GM23338 (cell line): ENCODE data around the gene DYRK3. TPM values are rescaled to one million over a fixed set of nuclear protein-coding genes. Genes with fewer than 3 reads are reported as not detected.
A peak's percentile ranks its signal among the peaks of the same experiment; 100 is the strongest.

Source experiments
- ATAC-seq: fragments of 200-7000 bp; cut with Tn5 transposase; 3 replicates; pipeline ENCODE4 v1.9.1; 2020
- DNase-seq: peaks from one replicate; pipeline ENCODE4 v3.0.0-alpha.2; 2015; ENCODE audit warnings: low spot score
- H2AFZ ChIP-seq: fragments of 200-600 bp; sonication (generic); 2 replicates; pipeline ENCODE4 v1.8.0; 2016; ENCODE audit warnings: antibody characterized with exemption, mild to moderate bottlenecking, moderate library complexity
- H3F3A ChIP-seq: fragments of 200-600 bp; sonication (generic); replicated peaks from 2 replicates; pipeline ENCODE4 v1.8.0; 2017; ENCODE audit warnings: antibody characterized with exemption, mixed run types, low read depth
- H3K27ac ChIP-seq: fragments of 200-600 bp; sonication (generic); 2 replicates; pipeline ENCODE4 v1.6.1; 2016; ENCODE audit warnings: low read depth
- H3K27me3 ChIP-seq: fragments of 200-600 bp; sonication (generic); 2 replicates; pipeline ENCODE4 v1.8.0; 2016; ENCODE audit warnings: mild to moderate bottlenecking, mixed run types, moderate library complexity; ENCODE audit not compliant: insufficient read depth
- H3K36me3 ChIP-seq: fragments of 200-600 bp; sonication (generic); 2 replicates; pipeline ENCODE4 v1.8.0; 2016; ENCODE audit warnings: mild to moderate bottlenecking; ENCODE audit not compliant: insufficient read depth
- H3K4me1 ChIP-seq: fragments of 200-600 bp; sonication (generic); 2 replicates; pipeline ENCODE4 v1.8.0; 2016; ENCODE audit warnings: mild to moderate bottlenecking, moderate library complexity; ENCODE audit not compliant: insufficient read depth
- H3K4me2 ChIP-seq: fragments of 200-600 bp; sonication (generic); 2 replicates; pipeline ENCODE4 v1.7.1; 2017; ENCODE audit warnings: mixed run types
- H3K4me3 ChIP-seq: fragments of 200-600 bp; sonication (generic); 2 replicates; pipeline ENCODE4 v1.6.1; 2016; ENCODE audit warnings: mixed run types
- H3K79me2 ChIP-seq: fragments of 200-600 bp; sonication (generic); replicated peaks from 2 replicates; pipeline ENCODE4 v1.8.0; 2017; ENCODE audit warnings: mild to moderate bottlenecking; ENCODE audit not compliant: insufficient read depth
- H3K9me2 ChIP-seq: fragments of 200-600 bp; sonication (generic); 2 replicates; pipeline ENCODE4 v1.8.0; 2017; ENCODE audit not compliant: insufficient read depth
- H4K20me1 ChIP-seq: fragments of 200-600 bp; sonication (generic); replicated peaks from 2 replicates; pipeline ENCODE4 v1.8.0; 2017; ENCODE audit warnings: mild to moderate bottlenecking; ENCODE audit not compliant: insufficient read depth
- H3K27ac Mint-ChIP-seq: 2 replicates; pipeline ENCODE4 v1.8.0; 2020; ENCODE audit warnings: inconsistent platforms, mild to moderate bottlenecking, moderate library complexity, mixed read lengths
- H3K27me3 Mint-ChIP-seq: 3 replicates; pipeline ENCODE4 v1.8.0; 2022; ENCODE audit warnings: low read depth, mild to moderate bottlenecking, moderate library complexity, mixed read lengths, inconsistent platforms; ENCODE audit not compliant: insufficient read depth, poor library complexity
- H3K36me3 Mint-ChIP-seq: 3 replicates; pipeline ENCODE4 v1.8.0; 2021; ENCODE audit warnings: low read depth, mild to moderate bottlenecking, inconsistent platforms, moderate library complexity, mixed read lengths
- H3K4me1 Mint-ChIP-seq: 3 replicates; pipeline ENCODE4 v1.8.0; 2020; ENCODE audit warnings: mild to moderate bottlenecking, inconsistent platforms, mixed read lengths
- H3K4me3 Mint-ChIP-seq: 3 replicates; pipeline ENCODE4 v1.8.0; 2021; ENCODE audit warnings: moderate library complexity, mild to moderate bottlenecking, inconsistent platforms, mixed read lengths
- H3K9me3 Mint-ChIP-seq: 3 replicates; pipeline ENCODE4 v1.8.0; 2020; ENCODE audit warnings: moderate library complexity, mild to moderate bottlenecking, inconsistent platforms, mixed read lengths
- CREB1 ChIP-seq: fragments of 250-450 bp; sonication (Bioruptor Pico); IDR thresholded peaks from 2 replicates; pipeline ENCODE4 v1.5.0; 2020; ENCODE audit warnings: low read depth, mild to moderate bottlenecking, moderate library complexity
- EZH2 ChIP-seq: fragments of 200-600 bp; sonication (generic); IDR thresholded peaks from one replicate; pipeline ENCODE4 v1.8.0; 2017; ENCODE audit warnings: antibody characterized with exemption, mild to moderate bottlenecking, low read depth; ENCODE audit not compliant: unreplicated experiment
- EZH2phosphoT487 ChIP-seq: fragments of 200-600 bp; sonication (generic); IDR thresholded peaks from one replicate; pipeline ENCODE4 v1.8.1; 2018; ENCODE audit warnings: antibody characterized with exemption; ENCODE audit not compliant: unreplicated experiment
- JUNB ChIP-seq: IDR thresholded peaks from one replicate; pipeline ENCODE4 v1.6.1; 2016; ENCODE audit warnings: antibody characterized with exemption; ENCODE audit not compliant: unreplicated experiment
- POLR2AphosphoS5 ChIP-seq: IDR thresholded peaks from 2 replicates; pipeline ENCODE4 v1.6.1; 2016; ENCODE audit warnings: antibody characterized with exemption, low read depth
- ZNF331 ChIP-seq: fragments of 250-450 bp; sonication (Bioruptor Pico); IDR thresholded peaks from 2 replicates; pipeline ENCODE4 v1.5.0; 2020; ENCODE audit warnings: low read depth, mild to moderate bottlenecking, moderate library complexity
- polyA plus RNA-seq: library from polyadenylated mRNA; unstranded; fragments of >200 nt; fragmentation: Nextera tagmentation; extraction: Ambion mirVana; gene quantifications from 2 replicates; pipeline ENCODE4 v1.2.1, GENCODE V29; 2016
- total RNA-seq: library from RNA; depleted of rRNA; stranded (reverse); fragments of >200 nt; shearing (Covaris generic); gene quantifications from 2 replicates; pipeline ENCODE4 v1.2.3, GENCODE V29; 2014
- TF ChIP-seq, protein P1 (sequence below): IDR thresholded peaks from 2 replicates; pipeline ENCODE4 v1.6.1; 2016; ENCODE audit warnings: antibody characterized with exemption
- TF ChIP-seq, protein P2 (sequence below): fragments of 250-450 bp; sonication (Bioruptor Pico); IDR thresholded peaks from 2 replicates; pipeline ENCODE4 v1.5.0; 2020; ENCODE audit warnings: mild to moderate bottlenecking, moderate library complexity

Gene DYRK3
- total and polyA plus RNA-seq, 2 experiments from 2014 or later = 2.9 to 9.5 TPM

DNA sequence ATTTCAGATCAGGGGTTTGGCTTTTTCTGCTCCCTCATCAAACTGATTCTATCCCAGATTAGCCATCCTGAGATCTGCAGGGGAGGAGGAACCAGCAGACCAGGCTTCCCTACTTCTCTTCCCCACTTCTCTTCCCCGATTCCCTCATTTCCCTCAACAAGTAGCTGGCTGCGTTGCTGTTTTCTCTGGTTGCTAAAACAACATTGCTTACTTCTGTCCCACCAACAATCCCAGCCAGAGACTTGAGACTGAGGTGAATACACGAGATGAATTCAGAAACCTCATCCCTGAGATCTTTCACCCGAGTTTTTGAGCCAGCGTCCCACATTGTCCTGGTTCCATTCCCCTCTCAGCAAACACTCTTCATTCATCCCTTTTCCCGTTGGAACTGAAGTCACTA lies 22.4 kb downstream of the DYRK3 start:
- Mint-ChIP-seq H3K27me3 (peaks cover 17% of the 10 kb centered on the region), H3K27ac (no peak overlapping the region), H3K4me1 (peaks cover 14% of the 10 kb centered on the region), H3K4me3 (peak overlapping the region; percentile 58), H3K9me3 (no peaks in the 10 kb centered on the region), H3K36me3 (no peaks in the 10 kb centered on the region)
- TF ChIP-seq EZH2 (no peak), EZH2phosphoT487 (no peak), ZNF331 (CRISPR knock-in tag) (no peak), CREB1 (CRISPR knock-in tag) (no peak), JUNB (no peak), POLR2AphosphoS5 (no peak)
- TF ChIP-seq, protein P1, sequence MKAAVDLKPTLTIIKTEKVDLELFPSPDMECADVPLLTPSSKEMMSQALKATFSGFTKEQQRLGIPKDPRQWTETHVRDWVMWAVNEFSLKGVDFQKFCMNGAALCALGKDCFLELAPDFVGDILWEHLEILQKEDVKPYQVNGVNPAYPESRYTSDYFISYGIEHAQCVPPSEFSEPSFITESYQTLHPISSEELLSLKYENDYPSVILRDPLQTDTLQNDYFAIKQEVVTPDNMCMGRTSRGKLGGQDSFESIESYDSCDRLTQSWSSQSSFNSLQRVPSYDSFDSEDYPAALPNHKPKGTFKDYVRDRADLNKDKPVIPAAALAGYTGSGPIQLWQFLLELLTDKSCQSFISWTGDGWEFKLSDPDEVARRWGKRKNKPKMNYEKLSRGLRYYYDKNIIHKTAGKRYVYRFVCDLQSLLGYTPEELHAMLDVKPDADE = no peak
- TF ChIP-seq, protein P2, sequence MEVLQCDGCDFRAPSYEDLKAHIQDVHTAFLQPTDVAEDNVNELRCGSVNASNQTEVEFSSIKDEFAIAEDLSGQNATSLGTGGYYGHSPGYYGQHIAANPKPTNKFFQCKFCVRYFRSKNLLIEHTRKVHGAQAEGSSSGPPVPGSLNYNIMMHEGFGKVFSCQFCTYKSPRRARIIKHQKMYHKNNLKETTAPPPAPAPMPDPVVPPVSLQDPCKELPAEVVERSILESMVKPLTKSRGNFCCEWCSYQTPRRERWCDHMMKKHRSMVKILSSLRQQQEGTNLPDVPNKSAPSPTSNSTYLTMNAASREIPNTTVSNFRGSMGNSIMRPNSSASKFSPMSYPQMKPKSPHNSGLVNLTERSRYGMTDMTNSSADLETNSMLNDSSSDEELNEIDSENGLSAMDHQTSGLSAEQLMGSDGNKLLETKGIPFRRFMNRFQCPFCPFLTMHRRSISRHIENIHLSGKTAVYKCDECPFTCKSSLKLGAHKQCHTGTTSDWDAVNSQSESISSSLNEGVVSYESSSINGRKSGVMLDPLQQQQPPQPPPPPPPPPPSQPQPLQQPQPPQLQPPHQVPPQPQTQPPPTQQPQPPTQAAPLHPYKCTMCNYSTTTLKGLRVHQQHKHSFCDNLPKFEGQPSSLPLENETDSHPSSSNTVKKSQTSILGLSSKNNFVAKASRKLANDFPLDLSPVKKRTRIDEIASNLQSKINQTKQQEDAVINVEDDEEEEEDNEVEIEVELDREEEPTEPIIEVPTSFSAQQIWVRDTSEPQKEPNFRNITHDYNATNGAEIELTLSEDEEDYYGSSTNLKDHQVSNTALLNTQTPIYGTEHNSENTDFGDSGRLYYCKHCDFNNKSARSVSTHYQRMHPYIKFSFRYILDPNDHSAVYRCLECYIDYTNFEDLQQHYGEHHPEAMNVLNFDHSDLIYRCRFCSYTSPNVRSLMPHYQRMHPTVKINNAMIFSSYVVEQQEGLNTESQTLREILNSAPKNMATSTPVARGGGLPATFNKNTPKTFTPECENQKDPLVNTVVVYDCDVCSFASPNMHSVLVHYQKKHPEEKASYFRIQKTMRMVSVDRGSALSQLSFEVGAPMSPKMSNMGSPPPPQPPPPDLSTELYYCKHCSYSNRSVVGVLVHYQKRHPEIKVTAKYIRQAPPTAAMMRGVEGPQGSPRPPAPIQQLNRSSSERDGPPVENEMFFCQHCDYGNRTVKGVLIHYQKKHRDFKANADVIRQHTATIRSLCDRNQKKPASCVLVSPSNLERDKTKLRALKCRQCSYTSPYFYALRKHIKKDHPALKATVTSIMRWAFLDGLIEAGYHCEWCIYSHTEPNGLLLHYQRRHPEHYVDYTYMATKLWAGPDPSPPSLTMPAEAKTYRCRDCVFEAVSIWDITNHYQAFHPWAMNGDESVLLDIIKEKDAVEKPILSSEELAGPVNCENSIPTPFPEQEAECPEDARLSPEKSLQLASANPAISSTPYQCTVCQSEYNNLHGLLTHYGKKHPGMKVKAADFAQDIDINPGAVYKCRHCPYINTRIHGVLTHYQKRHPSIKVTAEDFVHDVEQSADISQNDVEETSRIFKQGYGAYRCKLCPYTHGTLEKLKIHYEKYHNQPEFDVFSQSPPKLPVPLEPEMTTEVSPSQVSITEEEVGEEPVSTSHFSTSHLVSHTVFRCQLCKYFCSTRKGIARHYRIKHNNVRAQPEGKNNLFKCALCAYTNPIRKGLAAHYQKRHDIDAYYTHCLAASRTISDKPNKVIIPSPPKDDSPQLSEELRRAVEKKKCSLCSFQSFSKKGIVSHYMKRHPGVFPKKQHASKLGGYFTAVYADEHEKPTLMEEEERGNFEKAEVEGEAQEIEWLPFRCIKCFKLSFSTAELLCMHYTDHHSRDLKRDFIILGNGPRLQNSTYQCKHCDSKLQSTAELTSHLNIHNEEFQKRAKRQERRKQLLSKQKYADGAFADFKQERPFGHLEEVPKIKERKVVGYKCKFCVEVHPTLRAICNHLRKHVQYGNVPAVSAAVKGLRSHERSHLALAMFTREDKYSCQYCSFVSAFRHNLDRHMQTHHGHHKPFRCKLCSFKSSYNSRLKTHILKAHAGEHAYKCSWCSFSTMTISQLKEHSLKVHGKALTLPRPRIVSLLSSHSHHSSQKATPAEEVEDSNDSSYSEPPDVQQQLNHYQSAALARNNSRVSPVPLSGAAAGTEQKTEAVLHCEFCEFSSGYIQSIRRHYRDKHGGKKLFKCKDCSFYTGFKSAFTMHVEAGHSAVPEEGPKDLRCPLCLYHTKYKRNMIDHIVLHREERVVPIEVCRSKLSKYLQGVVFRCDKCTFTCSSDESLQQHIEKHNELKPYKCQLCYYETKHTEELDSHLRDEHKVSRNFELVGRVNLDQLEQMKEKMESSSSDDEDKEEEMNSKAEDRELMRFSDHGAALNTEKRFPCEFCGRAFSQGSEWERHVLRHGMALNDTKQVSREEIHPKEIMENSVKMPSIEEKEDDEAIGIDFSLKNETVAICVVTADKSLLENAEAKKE (CRISPR knock-in tag) = no peak
- Histone ChIP-seq H3K36me3 (no peaks in the 10 kb centered on the region), H3F3A (0 out of 2 replicates have a peak, but pooled peaks cover 4% of the 10 kb centered on the region), H3K79me2 (no peaks in the 10 kb centered on the region), H4K20me1 (peaks cover 4% of the 10 kb centered on the region; the same call in 1 of the 2 replicates), H3K9me2 (no peaks in the 10 kb centered on the region), H3K4me2 (peak overlapping the region; percentile 81), H3K4me1 (peaks cover 16% of the 10 kb centered on the region; the same call in 1 of the 2 replicates), H3K27ac (no peak overlapping the region), H3K27me3 (peaks cover 38% of the 10 kb centered on the region), H3K4me3 (peak overlapping the region; percentile 54), H2AFZ (peak overlapping the region; percentile 79)
- DNase-seq = no peak
- no peak for ATAC-seq
